ENCODE measurements around the gene FLT3LG.
"Not testable (repeated sequence)": the region's sequence is repeated elsewhere in the genome, so short reads cannot be mapped to it uniquely, and the experiment has no call there.

FLT3LG gene

DNA sequence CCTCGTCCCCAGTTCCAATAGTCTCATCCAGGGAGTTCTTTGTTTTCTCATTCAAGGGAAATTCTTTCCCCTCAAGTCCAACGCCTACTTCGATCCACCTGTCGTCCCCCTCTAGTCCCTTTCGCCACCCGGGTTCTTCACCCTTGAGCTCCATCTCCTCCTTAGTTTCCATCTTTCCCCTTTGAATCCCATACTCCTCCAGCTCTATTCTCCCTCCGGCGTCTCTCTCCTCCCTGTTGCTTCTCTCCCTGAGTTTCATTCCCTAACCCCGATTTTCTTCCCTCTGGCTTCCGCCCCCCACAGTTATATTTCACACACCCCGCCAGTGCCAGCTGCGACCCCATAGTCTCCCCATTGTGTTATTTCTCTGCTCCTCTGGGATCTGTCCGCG is 32.1 kb upstream of the FLT3LG start:
- Histone ChIP-seq H3K9me3 (ENCODE audit: control insufficient read depth, insufficient read depth, low read depth, low read length) (no peaks in the 10 kb centered on the region), H3K4me3 (ENCODE audit: low read depth, low read length) (peak overlapping the region; percentile 56), H3K27me3 (ENCODE audit: control insufficient read depth, insufficient read depth, low read length) (peaks cover 54% of the 10 kb centered on the region), H3K27ac (ENCODE audit: low read depth, low read length) (no peak overlapping the region), H3K4me1 (ENCODE audit: control insufficient read depth, insufficient read depth, low read length) (peaks cover 13% of the 10 kb centered on the region), H3K36me3 (ENCODE audit: control insufficient read depth, insufficient read depth, low read length) (peaks cover 6% of the 10 kb centered on the region), H3K9ac (ENCODE audit: low read length) (no peak overlapping the region)

DNA sequence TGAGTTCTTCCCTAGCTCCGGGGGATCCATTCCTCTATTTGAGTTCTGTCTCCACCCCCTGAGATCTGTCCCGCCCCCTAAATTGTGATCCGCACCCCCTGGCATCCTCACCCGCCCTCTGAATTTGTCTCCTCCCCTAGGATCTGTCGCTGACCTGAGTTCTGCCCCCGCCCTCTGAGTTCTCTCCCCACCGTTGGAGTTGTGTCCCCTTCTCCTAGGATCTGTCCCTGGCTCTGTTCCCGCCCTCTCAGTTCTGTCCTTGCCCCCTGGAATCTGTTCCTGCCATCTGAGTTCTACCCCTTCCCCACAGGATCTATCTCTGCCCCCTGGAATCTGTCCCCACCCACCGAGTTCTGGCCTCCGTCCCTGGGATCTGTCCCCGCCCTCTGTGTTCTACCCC is 31.7 kb upstream of the FLT3LG start:
- H3K9ac ChIP-seq (ENCODE audit: low read length) = no peak overlapping the region
- peaks cover 13% of the 10 kb centered on the region for H3K4me1 ChIP-seq (ENCODE audit: control insufficient read depth, insufficient read depth, low read length)
- no peaks in the 10 kb centered on the region for H3K9me3 ChIP-seq (ENCODE audit: control insufficient read depth, insufficient read depth, low read depth, low read length)
- peak overlapping the region; percentile 56 for H3K4me3 ChIP-seq (ENCODE audit: low read depth, low read length)
- peaks cover 50% of the 10 kb centered on the region for H3K27me3 ChIP-seq (ENCODE audit: control insufficient read depth, insufficient read depth, low read length)
- peaks cover 10% of the 10 kb centered on the region for H3K36me3 ChIP-seq (ENCODE audit: control insufficient read depth, insufficient read depth, low read length)
- no peak overlapping the region for H3K27ac ChIP-seq (ENCODE audit: low read depth, low read length)

DNA sequence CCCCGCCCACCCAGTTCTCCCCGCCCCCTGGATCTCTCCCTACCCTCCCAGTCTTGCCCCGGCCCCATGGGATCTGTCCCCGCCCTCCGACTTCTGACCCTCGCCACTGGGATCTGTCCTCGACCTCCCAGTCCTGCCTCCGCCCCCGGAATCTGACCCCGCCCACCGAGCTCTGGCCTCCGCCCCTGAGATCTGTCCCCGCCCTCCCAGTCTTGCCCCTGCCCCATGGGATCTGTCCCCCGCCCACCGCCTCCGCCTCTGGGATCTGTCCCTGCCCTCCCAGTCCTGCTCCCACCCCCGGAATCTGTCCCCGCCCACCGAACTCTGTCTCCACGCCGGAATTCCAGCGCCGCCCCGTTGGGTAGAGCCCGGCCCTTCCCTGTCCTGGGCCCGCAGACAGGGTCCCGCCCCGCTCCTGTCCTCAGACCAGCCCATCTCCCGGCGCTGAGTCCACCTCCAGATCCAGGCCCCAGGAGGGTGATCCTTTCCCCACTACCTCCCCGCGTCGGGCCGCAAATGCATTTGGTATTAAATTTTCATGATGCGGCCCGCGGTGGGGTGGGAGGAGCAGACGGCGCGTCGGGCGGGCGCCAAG is 31.1 kb upstream of the FLT3LG start:
- Histone ChIP-seq H3K27ac (ENCODE audit: low read depth, low read length) (no peak overlapping the region; the same call in 1 of the 2 replicates), H3K4me1 (ENCODE audit: control insufficient read depth, insufficient read depth, low read length) (peaks cover 17% of the 10 kb centered on the region), H3K9ac (ENCODE audit: low read length) (peak overlapping the region; percentile 70), H3K27me3 (ENCODE audit: control insufficient read depth, insufficient read depth, low read length) (peaks cover 44% of the 10 kb centered on the region), H3K4me3 (ENCODE audit: low read depth, low read length) (peak overlapping the region; percentile 92), H3K36me3 (ENCODE audit: control insufficient read depth, insufficient read depth, low read length) (peaks cover 12% of the 10 kb centered on the region), H3K9me3 (ENCODE audit: control insufficient read depth, insufficient read depth, low read depth, low read length) (no peaks in the 10 kb centered on the region)

DNA sequence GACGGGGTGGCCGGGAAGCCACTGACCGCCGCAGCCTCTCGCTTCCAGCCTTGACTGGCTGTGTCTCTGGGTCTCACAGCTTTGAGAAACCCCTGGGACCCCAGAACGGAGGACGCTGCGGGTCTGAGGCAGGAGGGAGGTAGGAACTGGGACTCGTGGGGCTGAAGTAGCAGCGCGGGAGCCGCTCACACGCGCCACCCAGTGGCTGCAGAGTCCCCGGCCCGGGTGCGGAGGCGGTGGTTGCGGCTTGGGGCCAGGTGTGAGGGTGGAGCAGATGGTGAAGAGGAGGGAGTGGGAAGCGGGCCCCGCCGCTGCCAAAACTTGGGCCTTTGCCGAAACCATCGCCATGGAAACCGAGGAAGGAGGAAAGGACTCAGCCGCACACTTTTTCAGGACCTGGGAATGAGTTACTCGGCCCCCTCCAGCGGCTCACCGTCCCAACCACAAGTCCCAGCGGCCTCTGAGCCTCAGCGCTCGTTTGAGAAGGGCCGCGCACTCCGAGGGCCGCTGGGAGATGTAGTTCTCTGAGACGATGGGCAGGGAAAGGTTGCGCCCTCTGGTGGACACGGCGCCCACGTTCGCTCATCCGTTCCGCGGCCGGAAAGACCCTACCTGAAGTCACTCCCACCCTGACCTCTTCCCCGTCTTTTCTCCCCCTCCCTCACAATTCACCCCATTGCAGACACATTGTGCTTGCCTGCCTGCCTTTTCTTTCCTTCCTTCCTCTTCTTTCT is 30.5 kb upstream of the FLT3LG start:
- Histone ChIP-seq H3K4me3 (ENCODE audit: low read depth, low read length) (peak overlapping the region; percentile 92), H3K4me1 (ENCODE audit: control insufficient read depth, insufficient read depth, low read length) (peaks cover 18% of the 10 kb centered on the region), H3K27me3 (ENCODE audit: control insufficient read depth, insufficient read depth, low read length) (peaks cover 38% of the 10 kb centered on the region), H3K9me3 (ENCODE audit: control insufficient read depth, insufficient read depth, low read depth, low read length) (no peaks in the 10 kb centered on the region), H3K9ac (ENCODE audit: low read length) (peak overlapping the region; percentile 70), H3K36me3 (ENCODE audit: control insufficient read depth, insufficient read depth, low read length) (peaks cover 19% of the 10 kb centered on the region), H3K27ac (ENCODE audit: low read depth, low read length) (no peak overlapping the region; the same call in 1 of the 2 replicates)

DNA sequence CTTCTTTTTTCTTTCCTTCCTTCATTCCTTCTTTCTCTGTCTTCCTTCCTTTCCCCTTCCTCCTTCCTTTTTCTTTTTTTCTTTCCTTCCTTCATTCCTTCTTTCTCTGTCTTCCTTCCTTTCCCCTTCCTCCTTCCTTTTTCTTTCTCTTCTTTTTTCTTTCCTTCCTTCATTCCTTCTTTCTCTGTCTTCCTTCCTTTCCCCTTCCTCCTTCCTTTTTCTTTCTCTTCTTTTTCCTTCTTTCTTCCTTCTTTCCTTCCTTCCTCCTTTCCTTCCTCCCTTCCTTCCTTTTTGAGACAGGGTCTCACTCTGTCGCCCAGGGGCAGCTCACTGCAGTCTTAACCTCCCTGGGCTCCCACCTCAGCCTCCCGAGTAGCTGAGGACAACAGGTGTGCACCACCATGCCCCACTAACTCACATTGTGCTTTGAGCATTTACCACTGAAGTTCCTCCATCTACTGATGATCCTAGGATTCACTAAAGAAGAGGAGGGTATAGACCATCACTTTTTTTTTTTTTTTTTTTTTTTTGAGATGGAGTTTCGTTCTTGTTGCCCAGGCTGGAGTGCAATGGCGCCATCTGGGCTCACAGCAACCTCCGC is 29.8 kb upstream of the FLT3LG start:
- Histone ChIP-seq H3K4me1 (ENCODE audit: control insufficient read depth, insufficient read depth, low read length) (peaks cover 18% of the 10 kb centered on the region), H3K27me3 (ENCODE audit: control insufficient read depth, insufficient read depth, low read length) (peaks cover 31% of the 10 kb centered on the region), H3K36me3 (ENCODE audit: control insufficient read depth, insufficient read depth, low read length) (peaks cover 24% of the 10 kb centered on the region)
- not testable (repeated sequence) for H3K4me3 ChIP-seq (ENCODE audit: low read depth, low read length); H3K9ac ChIP-seq (ENCODE audit: low read length); H3K9me3 ChIP-seq (ENCODE audit: control insufficient read depth, insufficient read depth, low read depth, low read length); H3K27ac ChIP-seq (ENCODE audit: low read depth, low read length)

DNA sequence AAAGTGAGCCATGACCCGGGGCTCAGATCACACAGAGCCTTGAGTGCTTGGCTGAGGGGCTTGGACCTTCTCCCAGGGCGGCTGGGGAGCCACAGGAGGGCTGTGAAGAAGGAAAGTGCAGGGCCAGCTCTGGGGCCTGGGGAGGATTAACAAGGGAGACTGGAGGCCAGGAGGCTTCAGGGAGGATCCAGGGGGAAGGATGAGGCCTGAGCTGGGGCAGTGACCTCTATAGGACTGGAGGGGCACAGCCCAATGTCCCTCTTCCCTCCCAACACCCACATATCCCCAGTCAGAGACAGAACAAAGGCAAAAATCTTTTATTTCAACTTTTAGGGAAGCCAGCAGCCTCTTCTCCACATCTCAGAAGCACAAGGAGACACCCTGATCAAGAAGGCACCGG is 28.0 kb upstream of the FLT3LG start:
- no peaks in the 10 kb centered on the region for H3K9me3 ChIP-seq (ENCODE audit: control insufficient read depth, insufficient read depth, low read depth, low read length)
- H3K27me3 ChIP-seq (ENCODE audit: control insufficient read depth, insufficient read depth, low read length) = peaks cover 13% of the 10 kb centered on the region
- no peak overlapping the region for H3K27ac ChIP-seq (ENCODE audit: low read depth, low read length)
- peaks cover 13% of the 10 kb centered on the region for H3K4me1 ChIP-seq (ENCODE audit: control insufficient read depth, insufficient read depth, low read length)
- H3K9ac ChIP-seq (ENCODE audit: low read length) = no peak overlapping the region
- no peak overlapping the region for H3K4me3 ChIP-seq (ENCODE audit: low read depth, low read length)
- peaks cover 36% of the 10 kb centered on the region for H3K36me3 ChIP-seq (ENCODE audit: control insufficient read depth, insufficient read depth, low read length)

DNA sequence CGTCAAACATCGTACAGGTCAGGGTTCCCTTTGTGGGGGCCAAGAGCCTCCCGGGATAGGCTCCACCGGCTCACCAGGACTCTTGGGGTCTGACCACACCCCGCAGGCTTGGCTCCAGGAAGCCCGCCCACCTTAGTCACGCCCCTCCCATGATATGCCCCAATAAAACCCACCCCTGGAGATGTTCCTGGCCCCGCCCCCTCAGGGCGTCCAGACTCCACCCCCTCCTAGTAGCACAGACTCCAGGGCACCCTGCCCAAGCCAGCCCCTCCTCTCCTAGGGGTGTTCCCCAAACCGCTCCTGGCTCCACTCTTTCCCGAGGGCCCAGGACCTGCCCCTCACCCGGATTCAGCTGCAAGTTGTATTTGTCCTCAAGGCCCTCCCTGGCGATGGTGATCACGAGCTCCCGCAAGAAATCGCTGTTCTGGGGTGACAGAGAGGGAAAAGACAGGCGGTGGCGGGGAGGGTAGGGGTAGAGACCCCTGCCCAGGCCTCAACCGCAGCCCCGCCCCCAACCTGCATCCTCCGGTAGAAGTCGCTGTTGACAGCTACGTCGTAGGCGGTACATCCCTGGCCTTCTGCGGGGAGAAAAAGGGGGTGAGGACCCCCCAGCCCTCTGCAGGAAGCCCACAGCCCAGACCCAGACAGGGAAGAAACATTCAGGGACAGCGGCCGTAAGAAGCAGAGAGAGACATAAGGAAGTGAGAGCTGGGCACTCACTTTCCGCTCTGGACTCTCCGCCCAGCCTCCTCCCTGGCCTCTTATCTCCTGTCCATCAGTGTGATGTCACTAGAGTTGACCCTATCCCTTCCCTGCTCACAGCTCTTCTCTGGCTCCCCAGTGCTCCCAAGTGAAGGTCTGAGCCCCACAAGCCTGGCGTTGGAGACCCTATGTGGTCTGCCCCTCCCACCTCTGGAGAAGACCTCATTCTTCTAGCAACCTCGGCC is 26.3 kb upstream of the FLT3LG start:
- H3K27ac ChIP-seq (ENCODE audit: low read depth, low read length) = no peak overlapping the region
- H3K4me1 ChIP-seq (ENCODE audit: control insufficient read depth, insufficient read depth, low read length) = 0 out of 2 replicates have a peak, but pooled peaks cover 5% of the 10 kb centered on the region
- no peak overlapping the region for H3K4me3 ChIP-seq (ENCODE audit: low read depth, low read length)
- peaks cover 36% of the 10 kb centered on the region for H3K36me3 ChIP-seq (ENCODE audit: control insufficient read depth, insufficient read depth, low read length)
- no peaks in the 10 kb centered on the region for H3K9me3 ChIP-seq (ENCODE audit: control insufficient read depth, insufficient read depth, low read depth, low read length)
- no peak overlapping the region for H3K9ac ChIP-seq (ENCODE audit: low read length)
- no peaks in the 10 kb centered on the region for H3K27me3 ChIP-seq (ENCODE audit: control insufficient read depth, insufficient read depth, low read length)

DNA sequence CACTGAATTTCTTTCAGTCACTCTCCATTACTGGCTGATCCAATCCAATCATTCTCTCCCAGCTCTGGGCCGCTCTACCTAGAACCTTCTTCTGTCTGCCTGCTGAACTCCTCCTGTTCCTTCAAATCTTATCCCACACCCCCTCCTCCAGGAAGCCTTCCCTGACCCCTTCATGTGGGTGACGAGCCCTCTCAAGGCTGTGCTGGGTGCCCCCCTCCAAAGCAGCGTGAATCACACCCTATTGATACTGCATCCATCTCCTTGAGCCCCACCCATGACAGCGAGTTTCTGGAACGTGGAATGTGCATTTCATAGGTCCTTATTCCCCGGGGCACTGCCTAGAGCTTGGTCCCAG is 25.6 kb upstream of the FLT3LG start:
- H3K4me3 ChIP-seq (ENCODE audit: low read depth, low read length) = no peak overlapping the region
- no peaks in the 10 kb centered on the region for H3K27me3 ChIP-seq (ENCODE audit: control insufficient read depth, insufficient read depth, low read length)
- no peaks in the 10 kb centered on the region for H3K9me3 ChIP-seq (ENCODE audit: control insufficient read depth, insufficient read depth, low read depth, low read length)
- H3K9ac ChIP-seq (ENCODE audit: low read length) = no peak overlapping the region
- H3K4me1 ChIP-seq (ENCODE audit: control insufficient read depth, insufficient read depth, low read length) = 0 out of 2 replicates have a peak, but pooled peaks cover 5% of the 10 kb centered on the region
- H3K36me3 ChIP-seq (ENCODE audit: control insufficient read depth, insufficient read depth, low read length) = peaks cover 36% of the 10 kb centered on the region
- H3K27ac ChIP-seq (ENCODE audit: low read depth, low read length) = no peak overlapping the region

DNA sequence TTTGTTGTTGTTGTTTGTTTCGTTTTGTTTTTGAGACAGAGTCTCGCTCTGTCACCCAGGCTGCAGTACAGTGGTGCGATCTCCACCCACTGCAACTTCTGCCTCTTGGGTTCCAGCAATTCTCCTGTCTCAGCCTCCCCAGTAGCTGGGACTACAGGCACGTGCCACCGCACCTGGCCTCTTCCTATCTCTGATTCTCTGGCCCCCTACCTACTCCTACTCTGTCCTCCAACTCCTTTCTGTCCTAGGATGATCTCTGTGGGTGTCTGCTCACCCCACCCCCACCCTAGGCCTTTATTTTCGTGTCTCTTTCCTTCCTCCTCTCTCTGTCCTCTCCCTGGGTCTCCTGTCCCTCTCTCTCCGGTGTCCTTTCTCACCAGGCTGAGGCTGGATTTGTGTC is 23.6 kb upstream of the FLT3LG start:
- peaks cover 36% of the 10 kb centered on the region for H3K36me3 ChIP-seq (ENCODE audit: control insufficient read depth, insufficient read depth, low read length)
- no peak overlapping the region for H3K27ac ChIP-seq (ENCODE audit: low read depth, low read length)
- no peaks in the 10 kb centered on the region for H3K27me3 ChIP-seq (ENCODE audit: control insufficient read depth, insufficient read depth, low read length)
- H3K9me3 ChIP-seq (ENCODE audit: control insufficient read depth, insufficient read depth, low read depth, low read length) = no peaks in the 10 kb centered on the region
- 0 out of 2 replicates have a peak, but pooled peaks cover 8% of the 10 kb centered on the region for H3K4me1 ChIP-seq (ENCODE audit: control insufficient read depth, insufficient read depth, low read length)
- H3K9ac ChIP-seq (ENCODE audit: low read length) = no peak overlapping the region
- H3K4me3 ChIP-seq (ENCODE audit: low read depth, low read length) = peak overlapping the region; percentile 91

DNA sequence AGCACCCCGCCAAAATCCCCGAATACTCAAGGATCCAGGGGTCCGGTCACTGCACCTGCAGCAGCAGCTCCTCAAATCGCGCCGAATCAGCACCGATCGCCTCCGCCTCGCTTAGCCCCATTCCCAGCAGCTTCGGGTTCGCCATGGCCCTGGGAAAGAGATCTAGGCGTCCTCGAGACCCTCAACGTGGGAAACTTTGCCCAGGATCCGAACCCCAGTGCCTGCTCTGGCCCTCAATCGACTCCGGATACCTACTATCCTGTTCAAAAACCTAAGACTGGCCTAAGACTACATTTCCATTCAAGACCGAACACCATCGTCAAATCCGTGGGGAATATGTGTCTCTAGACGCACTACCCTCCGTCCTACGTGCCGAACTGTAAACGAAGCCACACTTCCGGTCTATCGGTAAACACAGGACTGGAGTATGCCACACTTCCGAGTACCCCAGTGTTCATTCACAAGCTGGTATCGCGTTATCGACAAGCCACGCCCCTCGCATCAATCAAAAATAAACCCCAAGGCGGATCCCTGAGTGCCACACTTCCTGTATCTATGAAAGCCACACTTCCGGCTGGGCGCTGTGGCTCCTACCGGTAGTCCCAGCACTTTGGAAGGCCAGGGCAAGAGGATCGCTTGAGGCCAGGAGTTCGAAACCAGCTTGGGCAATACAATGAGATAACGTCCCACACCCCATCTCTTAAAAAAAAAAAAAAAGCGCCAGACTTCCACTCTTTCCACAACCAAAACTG is 22.4 kb upstream of the FLT3LG start, which contains the start of gene PIH1D1:
Gene PIH1D1, minus strand, starts transcription at position 385 of the 752 bp plus-strand sequence. Its CDS starts 240 bp downstream, at position 145.
- Histone ChIP-seq H3K9me3 (ENCODE audit: control insufficient read depth, insufficient read depth, low read depth, low read length) (no peaks in the 10 kb centered on the region), H3K27me3 (ENCODE audit: control insufficient read depth, insufficient read depth, low read length) (no peaks in the 10 kb centered on the region), H3K36me3 (ENCODE audit: control insufficient read depth, insufficient read depth, low read length) (peaks cover 34% of the 10 kb centered on the region), H3K9ac (ENCODE audit: low read length) (peak within 1 kb of the TSS; percentile 96), H3K27ac (ENCODE audit: low read depth, low read length) (peak within 1 kb of the TSS; percentile 46; the same call in 1 of the 2 replicates), H3K4me1 (ENCODE audit: control insufficient read depth, insufficient read depth, low read length) (0 out of 2 replicates have a peak, but pooled peaks cover 8% of the 10 kb centered on the region), H3K4me3 (ENCODE audit: low read depth, low read length) (peak within 1 kb of the TSS; percentile 91)

All from HUES6 (cell line).